Measurements from ENCODE around the gene VAMP3.

The VAMP3 gene

DNA sequence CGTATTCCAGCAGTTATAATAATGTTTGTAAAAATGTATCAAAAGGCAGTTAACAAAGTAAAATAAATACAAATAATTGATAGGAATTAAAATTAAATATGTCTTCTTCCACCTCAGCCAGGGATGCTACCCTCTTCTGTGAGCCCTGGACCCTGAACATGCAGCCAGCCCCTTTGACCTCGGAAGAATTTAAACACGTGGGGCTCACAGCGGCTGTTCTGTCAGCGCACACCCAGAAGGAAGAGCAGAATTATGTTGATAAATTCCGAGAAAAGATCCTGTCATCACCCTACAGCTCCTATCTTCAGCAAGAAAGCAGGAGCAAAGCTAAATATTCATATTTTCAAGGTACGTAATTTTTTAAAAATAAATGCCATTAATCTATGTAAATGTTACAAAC, 55.3 kb downstream of the VAMP3 start:
- H3K27ac ChIP-seq (ENCODE audit: low read length): no peak overlapping the region
- no peak for ATAC-seq (ENCODE audit: insufficient read depth, low read depth)

DNA sequence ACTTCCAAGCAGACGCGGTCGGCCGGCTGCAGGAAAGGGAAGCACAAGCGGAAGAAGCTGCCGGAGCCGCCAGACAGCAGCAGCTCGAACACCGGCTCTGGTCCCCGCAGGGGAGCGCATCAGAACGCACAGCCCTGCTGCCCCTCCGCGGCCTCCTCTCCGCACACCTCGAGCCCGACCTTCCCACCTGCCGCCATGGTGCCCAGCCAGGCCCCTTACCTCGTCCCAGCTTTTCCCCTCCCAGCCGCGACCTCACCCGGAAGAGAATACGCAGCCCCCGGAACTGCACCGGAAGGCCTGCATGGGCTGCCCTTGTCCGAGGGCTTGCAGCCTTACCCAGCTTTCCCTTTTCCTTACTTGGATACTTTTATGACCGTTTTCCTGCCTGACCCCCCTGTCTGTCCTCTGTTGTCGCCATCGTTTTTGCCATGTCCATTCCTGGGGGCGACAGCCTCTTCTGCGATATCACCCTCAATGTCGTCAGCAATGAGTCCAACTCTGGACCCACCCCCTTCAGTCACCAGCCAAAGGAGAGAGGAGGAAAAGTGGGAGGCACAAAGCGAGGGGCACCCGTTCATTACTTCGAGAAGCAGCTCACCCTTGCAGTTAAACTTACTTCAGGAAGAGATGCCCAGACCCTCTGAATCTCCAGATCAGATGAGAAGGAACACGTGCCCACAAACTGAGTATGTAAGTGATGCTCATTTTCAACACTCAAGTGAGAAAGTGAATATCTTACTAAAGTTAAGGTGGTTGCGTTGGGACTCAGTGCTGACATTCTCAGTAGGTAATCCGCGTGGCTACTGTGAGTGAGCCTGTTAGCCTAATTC, 56.2 kb downstream of the VAMP3 start:
- Histone ChIP-seq H2AFZ (ENCODE audit: low read depth, low read length) (no peak overlapping the region), H3K27me3 (ENCODE audit: insufficient read depth, low read length, poor library complexity) (no peaks in the 10 kb centered on the region), H3K4me3 (ENCODE audit: low read depth in 1 of 2, low read length in 2 of 2) (no peak overlapping the region), H3K79me2 (ENCODE audit: insufficient read depth, low read length) (no peaks in the 10 kb centered on the region), H3K27ac (ENCODE audit: low read length) (no peak overlapping the region), H3K9ac (ENCODE audit: low read depth, low read length) (no peak overlapping the region), H3K36me3 (ENCODE audit: insufficient read depth, low read length) (no peaks in the 10 kb centered on the region), H3K4me1 (ENCODE audit: insufficient read depth, low read length) (no peaks in the 10 kb centered on the region), H4K20me1 (ENCODE audit: insufficient read depth, low read length) (no peaks in the 10 kb centered on the region), H3K9me3 (ENCODE audit: insufficient read depth, low read length, severe bottlenecking) (no peaks in the 10 kb centered on the region), H3K4me2 (ENCODE audit: insufficient read depth, low read length) (no peak overlapping the region)
- ATAC-seq (ENCODE audit: insufficient read depth, low read depth) (no peak), DNase-seq (no peak)
- TF ChIP-seq, protein P1, sequence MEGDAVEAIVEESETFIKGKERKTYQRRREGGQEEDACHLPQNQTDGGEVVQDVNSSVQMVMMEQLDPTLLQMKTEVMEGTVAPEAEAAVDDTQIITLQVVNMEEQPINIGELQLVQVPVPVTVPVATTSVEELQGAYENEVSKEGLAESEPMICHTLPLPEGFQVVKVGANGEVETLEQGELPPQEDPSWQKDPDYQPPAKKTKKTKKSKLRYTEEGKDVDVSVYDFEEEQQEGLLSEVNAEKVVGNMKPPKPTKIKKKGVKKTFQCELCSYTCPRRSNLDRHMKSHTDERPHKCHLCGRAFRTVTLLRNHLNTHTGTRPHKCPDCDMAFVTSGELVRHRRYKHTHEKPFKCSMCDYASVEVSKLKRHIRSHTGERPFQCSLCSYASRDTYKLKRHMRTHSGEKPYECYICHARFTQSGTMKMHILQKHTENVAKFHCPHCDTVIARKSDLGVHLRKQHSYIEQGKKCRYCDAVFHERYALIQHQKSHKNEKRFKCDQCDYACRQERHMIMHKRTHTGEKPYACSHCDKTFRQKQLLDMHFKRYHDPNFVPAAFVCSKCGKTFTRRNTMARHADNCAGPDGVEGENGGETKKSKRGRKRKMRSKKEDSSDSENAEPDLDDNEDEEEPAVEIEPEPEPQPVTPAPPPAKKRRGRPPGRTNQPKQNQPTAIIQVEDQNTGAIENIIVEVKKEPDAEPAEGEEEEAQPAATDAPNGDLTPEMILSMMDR (IDR thresholded peaks at IDR 0.05; ENCODE audit: borderline replicate concordance, extremely low read depth, low read length, poor library complexity, severe bottlenecking): no peak
- TF ChIP-seq EZH2 (IDR thresholded peaks at IDR 0.05; ENCODE audit: borderline replicate concordance, low read depth, low read length, severe bottlenecking): no peak

More for the DNA sequence above, 55.3 kb downstream of the VAMP3 start:
- Histone ChIP-seq H3K4me1 (ENCODE audit: insufficient read depth, low read length) (no peaks in the 10 kb centered on the region), H2AFZ (ENCODE audit: low read depth, low read length) (no peak overlapping the region), H3K36me3 (ENCODE audit: insufficient read depth, low read length) (no peaks in the 10 kb centered on the region), H3K4me3 (ENCODE audit: low read depth in 1 of 2, low read length in 2 of 2) (no peak overlapping the region), H4K20me1 (ENCODE audit: insufficient read depth, low read length) (no peaks in the 10 kb centered on the region), H3K9me3 (ENCODE audit: insufficient read depth, low read length, severe bottlenecking) (no peaks in the 10 kb centered on the region), H3K4me2 (ENCODE audit: insufficient read depth, low read length) (no peak overlapping the region), H3K27me3 (ENCODE audit: insufficient read depth, low read length, poor library complexity) (no peaks in the 10 kb centered on the region), H3K9ac (ENCODE audit: low read depth, low read length) (no peak overlapping the region), H3K79me2 (ENCODE audit: insufficient read depth, low read length) (no peaks in the 10 kb centered on the region)
- no peak for DNase-seq
- TF ChIP-seq, protein P1 (IDR thresholded peaks at IDR 0.05; ENCODE audit: borderline replicate concordance, extremely low read depth, low read length, poor library complexity, severe bottlenecking): no peak
- TF ChIP-seq EZH2 (IDR thresholded peaks at IDR 0.05; ENCODE audit: borderline replicate concordance, low read depth, low read length, severe bottlenecking): no peak
